ENCODE data around the gene CLEC11A.
"Not testable (repeated sequence)": the region's sequence is repeated elsewhere in the genome, so short reads cannot be mapped to it uniquely, and the experiment has no call there.

Gene CLEC11A

DNA sequence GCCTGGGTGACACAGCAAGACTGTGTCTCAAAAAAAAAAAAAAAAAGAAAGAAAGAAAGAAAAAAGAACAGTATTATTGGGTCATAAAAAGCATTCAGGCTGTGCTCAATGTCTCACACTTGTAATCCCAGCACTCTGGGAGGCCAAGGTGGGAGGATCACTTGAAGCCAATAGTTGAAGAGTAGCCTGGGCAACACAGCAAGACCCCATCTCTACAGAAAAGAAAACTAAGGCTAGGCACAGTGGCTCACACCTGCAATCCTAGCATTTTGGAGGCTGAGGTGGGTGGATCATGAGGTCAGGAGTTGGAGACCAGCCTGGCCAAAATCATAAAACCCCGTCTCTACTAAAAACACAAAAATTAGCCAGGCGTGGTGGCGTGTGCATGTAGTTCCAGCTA lies 34.5 kb downstream of the CLEC11A start:
- not testable (repeated sequence) for DNase-seq (ENCODE audit: low spot score)

DNA sequence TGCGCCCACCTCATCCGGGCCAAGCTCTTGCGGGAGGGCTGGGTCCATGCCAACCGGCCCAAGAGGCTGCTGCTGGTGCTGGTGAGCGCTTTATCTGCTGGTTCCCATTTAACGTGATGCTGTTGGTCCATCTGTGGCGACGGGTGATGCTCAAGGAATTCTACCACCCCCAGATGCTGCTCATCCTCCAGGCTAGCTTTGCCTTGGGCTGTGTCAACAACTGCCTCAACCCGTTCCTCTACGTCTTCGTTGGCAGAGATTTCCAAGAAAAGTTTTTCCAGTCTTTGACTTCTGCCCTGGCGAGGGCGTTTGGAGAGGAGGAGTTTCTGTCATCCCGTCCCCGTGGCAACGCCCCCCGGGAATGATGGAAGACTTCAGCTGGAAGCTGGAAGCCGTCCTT lies 35.9 kb downstream of the CLEC11A start:
- DNase-seq (ENCODE audit: low spot score) = not testable (repeated sequence)

- DNase-seq (ENCODE audit: low spot score) = peak; percentile 40
Observed at GRCh38 chr19:50759886-50760285, 36.7 kb downstream of the CLEC11A start.

DNA sequence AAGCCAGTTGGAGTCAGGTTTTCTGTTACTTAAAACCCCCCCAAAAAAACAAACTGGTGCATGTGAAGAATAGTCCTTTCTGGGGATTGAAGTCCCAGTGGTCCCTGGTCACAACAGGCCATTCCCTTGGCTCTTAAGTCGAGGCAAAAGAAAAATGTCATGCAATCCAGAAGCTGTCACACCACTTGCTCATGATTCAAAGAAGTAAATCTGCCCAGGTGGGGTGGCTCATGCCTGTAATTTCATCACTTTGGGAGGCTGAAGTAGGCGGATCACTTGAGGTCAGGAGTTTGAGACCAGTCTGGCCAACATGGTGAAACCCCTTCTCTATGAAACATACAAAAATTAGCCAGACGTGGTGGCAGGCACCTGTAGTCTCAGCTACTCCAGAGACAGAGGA lies 38.3 kb downstream of the CLEC11A start:
- DNase-seq (ENCODE audit: low spot score) = not testable (repeated sequence)

GRCh38 chr19:50763521-50763920 lies 40.4 kb downstream of the CLEC11A start:
- not testable (repeated sequence) for DNase-seq (ENCODE audit: low spot score)

GRCh38 chr19:50764409-50764808 lies 41.2 kb downstream of the CLEC11A start:
- no peak for DNase-seq (ENCODE audit: low spot score)

- DNase-seq (ENCODE audit: low spot score) = not testable (repeated sequence)
Observed at GRCh38 chr19:50766746-50767145, 43.6 kb downstream of the CLEC11A start.

DNA sequence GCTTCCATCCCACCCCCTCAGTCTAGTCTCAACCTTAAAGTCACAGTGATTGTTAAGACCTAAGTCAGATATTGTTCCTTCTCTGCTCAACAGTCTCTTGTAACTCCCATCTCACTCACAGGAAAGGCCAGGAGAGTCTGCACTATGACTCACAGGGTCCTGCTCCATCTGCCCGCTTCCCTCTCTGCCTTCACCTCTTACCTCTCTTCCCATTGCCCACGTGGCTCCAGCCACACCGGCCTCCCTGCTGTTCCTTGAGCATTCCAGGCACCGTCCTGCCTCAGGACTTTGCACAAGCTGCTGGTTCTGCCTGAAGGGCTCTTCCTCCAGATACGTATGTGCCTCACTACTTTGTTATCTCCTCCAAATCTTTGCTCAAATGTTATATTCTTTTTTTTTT lies 44.1 kb downstream of the CLEC11A start:
- DNase-seq (ENCODE audit: low spot score) = not testable (repeated sequence)

DNA sequence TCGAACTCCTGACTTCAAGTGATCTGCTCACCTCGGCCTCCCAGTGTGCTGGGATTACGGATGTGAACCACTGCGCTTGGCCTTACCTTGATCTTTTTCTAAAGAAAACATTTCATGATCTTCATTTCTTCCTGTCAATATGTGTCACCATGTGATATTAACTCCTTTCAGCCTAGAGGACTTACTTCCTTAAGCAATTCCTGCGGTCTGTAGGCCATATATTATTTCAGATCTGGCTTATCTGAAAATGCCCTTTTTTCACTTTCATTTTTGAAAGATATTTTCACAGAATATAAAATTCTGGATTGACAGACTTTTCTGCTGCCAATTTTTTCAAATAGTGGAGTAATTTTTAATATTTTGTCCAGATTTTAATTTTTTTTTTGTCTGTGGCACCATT lies 45.1 kb downstream of the CLEC11A start:
- DNase-seq (ENCODE audit: low spot score) = no peak

DNA sequence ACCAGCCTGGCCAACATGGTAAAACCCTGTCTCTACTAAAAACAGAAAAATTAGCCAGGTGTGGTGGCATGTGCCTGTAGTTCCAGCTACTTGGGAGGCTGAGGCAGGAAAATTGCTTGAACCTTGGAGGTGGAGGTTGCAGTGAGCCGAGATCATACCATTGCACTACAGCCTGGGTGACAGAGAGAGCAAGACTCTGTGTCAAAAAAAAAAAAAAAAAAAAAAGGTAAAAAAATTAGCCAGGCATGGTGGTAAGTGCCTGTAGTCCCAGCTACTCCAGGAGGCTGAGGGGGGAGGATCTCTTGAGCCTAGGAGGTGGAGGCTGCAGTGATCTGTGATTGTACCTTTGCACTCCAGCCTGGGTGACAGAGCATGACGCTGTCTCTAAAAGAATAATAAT lies 47.0 kb downstream of the CLEC11A start, which contains the start of gene GPR32:
Gene GPR32 (plus strand): TSS at position 301 of the 400 bp plus-strand sequence. CDS start 137 bp downstream, outside the sequence.
- DNase-seq (ENCODE audit: low spot score) = not testable (repeated sequence)

GRCh38 chr19:50770888-50771287 lies 47.7 kb downstream of the CLEC11A start:
- no peak for DNase-seq (ENCODE audit: low spot score)

DNA sequence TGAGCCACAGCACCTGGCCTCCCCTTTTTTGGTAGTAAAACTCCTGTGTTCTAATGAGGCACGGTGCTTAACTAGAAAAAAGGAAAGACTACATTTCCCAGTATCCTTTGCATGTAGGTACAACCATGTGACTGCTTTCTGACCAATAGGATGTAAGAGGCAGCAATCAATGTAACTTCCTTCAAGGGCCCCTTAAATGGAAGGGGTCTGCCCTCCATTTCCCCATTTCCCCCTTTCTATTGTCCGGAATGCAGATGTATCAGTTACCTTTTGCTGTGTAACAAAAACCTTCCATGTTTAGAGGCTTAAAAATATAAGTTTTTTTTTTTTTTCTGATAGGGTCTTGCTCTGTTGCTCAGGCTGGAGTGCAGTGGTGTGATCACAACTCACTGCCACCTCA lies 49.3 kb downstream of the CLEC11A start:
- peak; percentile 35 for DNase-seq (ENCODE audit: low spot score)

- not testable (repeated sequence) for DNase-seq (ENCODE audit: low spot score)
Observed at GRCh38 chr19:50772912-50773311, 49.7 kb downstream of the CLEC11A start.

- DNase-seq (ENCODE audit: low spot score) = not testable (repeated sequence)
Observed at GRCh38 chr19:50773454-50773853, 50.3 kb downstream of the CLEC11A start.

Measured in activated CD4-positive, alpha-beta T cell treated with anti-CD3 and anti-CD28 coated beads, Interleukin-2, Interleukin-4, amounts not matched to agents 100 ng/mL and 50 ng/mL, durations not matched to agents 16 hours and 8 hours (primary cell).